ENCODE data around the gene ITGA8. TPM values are rescaled to one million over a fixed set of nuclear protein-coding genes. Genes with fewer than 3 reads are reported as not detected.

The ITGA8 gene
- 10.1 and 16.0 TPM in 2 replicates for total RNA-seq

DNA sequence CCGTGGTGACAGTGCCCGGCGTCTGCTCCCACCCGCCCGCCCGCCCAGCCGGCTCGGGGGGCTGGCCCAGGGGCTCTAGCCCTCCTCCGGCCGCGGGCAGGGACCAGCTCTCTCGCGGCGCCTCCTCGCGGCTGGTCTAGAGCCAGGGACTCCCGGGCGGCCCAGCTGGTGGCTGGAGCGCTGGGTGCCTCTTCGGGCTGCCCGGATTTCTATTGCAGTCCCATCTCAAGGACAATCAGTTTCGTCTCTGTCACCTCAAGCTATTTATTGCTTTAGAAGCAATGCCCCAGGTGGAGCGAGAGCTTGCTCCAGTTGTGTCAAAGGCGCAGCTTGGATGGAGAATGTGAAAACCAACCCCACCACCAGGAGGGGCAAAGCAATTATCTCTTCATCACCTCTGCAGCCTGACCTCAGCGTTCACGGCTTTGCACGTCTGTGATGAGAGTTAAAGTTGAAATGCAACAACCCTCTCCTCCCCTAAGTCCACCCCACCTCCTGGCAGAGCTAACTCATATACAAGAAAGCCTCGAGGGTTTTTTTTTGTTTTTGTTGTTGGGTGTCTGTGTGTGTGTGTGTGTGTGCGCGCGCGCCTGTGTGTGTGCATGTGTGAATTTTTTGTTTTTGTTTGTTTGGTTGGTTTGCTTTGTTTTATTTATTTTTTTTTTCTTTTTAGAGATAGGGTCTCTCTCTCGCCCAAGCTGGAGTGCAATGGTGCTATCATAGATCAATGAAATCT is at the start of gene ITGA8:
TSS of gene ITGA8 (minus strand) at position 24 of the 736 bp plus-strand sequence. CDS start 151 bp downstream, outside the sequence.

Other genes with a start within 250 kb of the ITGA8 start
- gene MINDY3, start 140.6 kb upstream of the ITGA8 start, total RNA-seq, result 19.7 and 24.1 TPM in 2 replicates

Data from cardiac atrium fibroblast (primary cell).